Sigmoid colon (tissue), 4 donors: ENCODE results near the gene ECT2.

Source experiments
- CTCF ChIP-seq, 4 experiments: fragments of 450-650 bp in 3 of 4; fragments of 200-600 bp in 1 of 4; IDR thresholded peaks; one replicate each; pipeline ENCODE4 v1.5.1; 2016 to 2019; ENCODE audit warnings: antibody characterized with exemption in 4 of 4, mild to moderate bottlenecking in 3 of 4, moderate library complexity in 2 of 4
- EP300 ChIP-seq, 4 donors: sonication (generic); formaldehyde crosslinking; IDR thresholded peaks; one replicate each; pipeline ENCODE4 v1.6.1; 2017; ENCODE audit warnings: antibody characterized with exemption in 4 of 4
- POLR2A ChIP-seq, 2 donors: fragments of 450-650 bp; IDR thresholded peaks; one replicate each; pipeline ENCODE4 v1.6.1; 2016; ENCODE audit warnings: antibody characterized with exemption in 2 of 2, mild to moderate bottlenecking in 2 of 2, moderate library complexity in 2 of 2
- POLR2AphosphoS5 ChIP-seq, 4 donors: sonication (generic); formaldehyde crosslinking; IDR thresholded peaks; one replicate each; pipeline ENCODE4 v1.6.1; 2017; ENCODE audit warnings: antibody characterized with exemption in 4 of 4

GRCh38 chr3:172766241-172766640 lies 15.7 kb downstream of the ECT2 start:
- TF ChIP-seq POLR2A (IDR thresholded peaks at IDR 0.05) (no peak), EP300 (IDR thresholded peaks at IDR 0.05) (no peak), CTCF (IDR thresholded peaks at IDR 0.05) (no peak), POLR2AphosphoS5 (IDR thresholded peaks at IDR 0.05) (no peak)
